ENCODE results near the gene OMG. TPM values are rescaled to one million over a fixed set of nuclear protein-coding genes. Genes with fewer than 3 reads are reported as not detected.

Gene OMG
- total RNA-seq, 1 donor from 2014 or later, result 0.25 TPM

DNA sequence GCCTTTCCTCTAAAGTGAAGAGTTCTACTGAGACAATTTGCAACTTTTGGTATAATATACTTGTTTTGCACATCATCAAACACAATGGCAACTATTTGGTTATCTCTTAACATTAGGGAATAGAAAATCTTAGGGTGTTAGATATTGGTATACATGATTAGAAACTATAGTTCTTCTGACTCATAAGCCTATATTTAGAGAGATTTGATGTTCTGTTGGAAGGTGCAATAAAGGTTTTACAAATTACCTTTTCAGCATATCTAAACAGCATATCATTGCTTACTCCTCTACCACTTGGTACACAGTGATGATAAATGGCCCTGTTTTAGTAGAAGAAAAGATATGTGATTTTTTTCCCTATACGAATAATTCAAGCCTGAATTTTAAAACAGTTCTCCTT is 10.6 kb upstream of the OMG start:
- no peaks in the 10 kb centered on the region for H3K27me3 ChIP-seq (ENCODE audit: low read depth)
- no peaks in the 10 kb centered on the region for H3K36me3 ChIP-seq
- intact Hi-C loops (cut with micrococcal nuclease), result no loop called here
- H3K4me1 ChIP-seq, result no peaks in the 10 kb centered on the region
- TF ChIP-seq, protein P1, sequence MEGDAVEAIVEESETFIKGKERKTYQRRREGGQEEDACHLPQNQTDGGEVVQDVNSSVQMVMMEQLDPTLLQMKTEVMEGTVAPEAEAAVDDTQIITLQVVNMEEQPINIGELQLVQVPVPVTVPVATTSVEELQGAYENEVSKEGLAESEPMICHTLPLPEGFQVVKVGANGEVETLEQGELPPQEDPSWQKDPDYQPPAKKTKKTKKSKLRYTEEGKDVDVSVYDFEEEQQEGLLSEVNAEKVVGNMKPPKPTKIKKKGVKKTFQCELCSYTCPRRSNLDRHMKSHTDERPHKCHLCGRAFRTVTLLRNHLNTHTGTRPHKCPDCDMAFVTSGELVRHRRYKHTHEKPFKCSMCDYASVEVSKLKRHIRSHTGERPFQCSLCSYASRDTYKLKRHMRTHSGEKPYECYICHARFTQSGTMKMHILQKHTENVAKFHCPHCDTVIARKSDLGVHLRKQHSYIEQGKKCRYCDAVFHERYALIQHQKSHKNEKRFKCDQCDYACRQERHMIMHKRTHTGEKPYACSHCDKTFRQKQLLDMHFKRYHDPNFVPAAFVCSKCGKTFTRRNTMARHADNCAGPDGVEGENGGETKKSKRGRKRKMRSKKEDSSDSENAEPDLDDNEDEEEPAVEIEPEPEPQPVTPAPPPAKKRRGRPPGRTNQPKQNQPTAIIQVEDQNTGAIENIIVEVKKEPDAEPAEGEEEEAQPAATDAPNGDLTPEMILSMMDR (IDR thresholded peaks at IDR 0.05; ENCODE audit: borderline replicate concordance), result no peak
- H3K27ac ChIP-seq (replicated peaks), result no peak overlapping the region
- no peak for DNase-seq
- no peaks in the 10 kb centered on the region for H3K9me3 ChIP-seq (replicated peaks)
- no peak overlapping the region for H3K4me3 ChIP-seq

GRCh38 chr17:31299624-31300023 is 2.6 kb upstream of the OMG start:
- DNase-seq, result no peak
- Histone ChIP-seq H3K36me3 (no peaks in the 10 kb centered on the region), H3K27ac (replicated peaks) (no peak overlapping the region), H3K4me1 (no peaks in the 10 kb centered on the region), H3K27me3 (ENCODE audit: low read depth) (no peaks in the 10 kb centered on the region), H3K9me3 (replicated peaks) (no peaks in the 10 kb centered on the region), H3K4me3 (no peak overlapping the region)
- intact Hi-C loops (cut with micrococcal nuclease), result no loop called here
- TF ChIP-seq, protein P1 (IDR thresholded peaks at IDR 0.05; ENCODE audit: borderline replicate concordance), result no peak

- H3K27me3 ChIP-seq (ENCODE audit: low read depth), result no peaks in the 10 kb centered on the region
- no peak for DNase-seq
- no peaks in the 10 kb centered on the region for H3K4me1 ChIP-seq
- H3K9me3 ChIP-seq (replicated peaks), result no peaks in the 10 kb centered on the region
- H3K27ac ChIP-seq (replicated peaks), result no peak overlapping the region
- no peak overlapping the region for H3K4me3 ChIP-seq
- H3K36me3 ChIP-seq, result peaks cover 8% of the 10 kb centered on the region
- TF ChIP-seq, protein P1 (IDR thresholded peaks at IDR 0.05; ENCODE audit: borderline replicate concordance), result no peak
- intact Hi-C loops (cut with micrococcal nuclease), result no loop called here
These were observed 897 bp downstream of the OMG start for GRCh38 chr17:31296142-31296541.

DNA sequence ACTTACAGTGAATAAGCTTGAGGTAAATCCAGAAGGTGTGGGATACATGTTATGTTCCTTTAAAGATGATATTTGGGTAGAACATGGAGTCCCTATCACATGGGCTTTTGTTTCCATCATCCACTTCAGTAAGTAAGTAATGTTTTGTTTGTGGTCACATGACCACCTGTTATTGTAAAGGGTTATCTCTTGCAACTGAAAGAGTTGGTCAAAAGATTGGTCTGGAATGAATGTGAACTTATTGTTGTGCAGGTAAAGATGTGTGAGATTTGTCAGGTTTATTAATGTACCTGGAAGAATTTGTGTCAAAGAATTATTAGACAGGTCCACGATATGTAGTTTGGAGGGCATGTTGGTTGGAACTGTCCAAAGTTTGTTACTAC is 1.6 kb downstream of the OMG start:
- intact Hi-C loops (cut with micrococcal nuclease), result no loop called here

GRCh38 chr17:31294820-31295488 is 2.1 kb downstream of the OMG start:
- H3K4me1 ChIP-seq, result no peaks in the 10 kb centered on the region
- peaks cover 14% of the 10 kb centered on the region for H3K36me3 ChIP-seq
- H3K9me3 ChIP-seq (replicated peaks), result no peaks in the 10 kb centered on the region
- DNase-seq, result no peak
- TF ChIP-seq, protein P1 (IDR thresholded peaks at IDR 0.05; ENCODE audit: borderline replicate concordance), result no peak
- no peaks in the 10 kb centered on the region for H3K27me3 ChIP-seq (ENCODE audit: low read depth)
- intact Hi-C loops (cut with micrococcal nuclease), result no loop called here
- no peak overlapping the region for H3K4me3 ChIP-seq
- no peak overlapping the region for H3K27ac ChIP-seq (replicated peaks)

More for the DNA sequence above, 1.6 kb downstream of the OMG start:
- TF ChIP-seq, protein P1 (IDR thresholded peaks at IDR 0.05; ENCODE audit: borderline replicate concordance), result no peak
- H3K36me3 ChIP-seq, result peaks cover 10% of the 10 kb centered on the region
- no peak overlapping the region for H3K4me3 ChIP-seq
- no peak overlapping the region for H3K27ac ChIP-seq (replicated peaks)
- H3K9me3 ChIP-seq (replicated peaks), result no peaks in the 10 kb centered on the region
- DNase-seq, result no peak
- no peaks in the 10 kb centered on the region for H3K27me3 ChIP-seq (ENCODE audit: low read depth)
- no peaks in the 10 kb centered on the region for H3K4me1 ChIP-seq
